Bronchial epithelial cell (primary cell): ENCODE results near the gene TTF2. TPM values are rescaled to one million over a fixed set of nuclear protein-coding genes. Genes with fewer than 3 reads are reported as not detected.
A peak's percentile ranks its signal among the peaks of the same experiment; 100 is the strongest.
"Not testable (repeated sequence)": the region's sequence is repeated elsewhere in the genome, so short reads cannot be mapped to it uniquely, and the experiment has no call there.

ENCODE experiments used
- DNase-seq: peaks from one replicate; pipeline ENCODE4 v3.0.0-alpha.2; 2010; ENCODE audit warnings: low read depth
- FAIRE-seq: peaks from 2 replicates; lab custom pipeline; 2011; peaks lifted over from hg19 to GRCh38; lab: Jason Lieb, UNC
- H3K27me3 ChIP-seq: 2 replicates; pipeline ENCODE4 v1.5.1; 2011; ENCODE audit warnings: low read length; ENCODE audit not compliant: control insufficient read depth, insufficient read depth
- H3K36me3 ChIP-seq: 2 replicates; pipeline ENCODE4 v1.5.1; 2011; ENCODE audit warnings: low read length; ENCODE audit not compliant: control insufficient read depth, insufficient read depth
- H3K4me3 ChIP-seq: 2 replicates; pipeline ENCODE4 v1.5.1; 2011; ENCODE audit warnings: mild to moderate bottlenecking, low read depth, low read length, control low read depth
- CTCF ChIP-seq: IDR thresholded peaks from 2 replicates; pipeline ENCODE4 v1.5.1; 2011; ENCODE audit warnings: mild to moderate bottlenecking, moderate library complexity, low read length, control low read depth, inconsistent platforms; ENCODE audit not compliant: insufficient read depth, severe bottlenecking
- total RNA-seq: library from RNA; depleted of rRNA; stranded (reverse); fragments of >200 nt; gene quantifications from 2 replicates; pipeline ENCODE4 v1.2.1, GENCODE V29; 2014

The TTF2 gene
- total RNA-seq, 1 donor from 2014 or later = 10.8 TPM

GRCh38 chr1:117146575-117147340, 86.6 kb downstream of the TTF2 start:
- FAIRE-seq = no peak
- no peak for TF ChIP-seq CTCF
- H3K4me3 ChIP-seq = no peak overlapping the region
- peak; percentile 63 for DNase-seq
- H3K27me3 ChIP-seq = no peaks in the 10 kb centered on the region
- no peaks in the 10 kb centered on the region for H3K36me3 ChIP-seq

GRCh38 chr1:117147341-117147831, 87.3 kb downstream of the TTF2 start:
- H3K36me3 ChIP-seq = no peaks in the 10 kb centered on the region
- H3K4me3 ChIP-seq = no peak overlapping the region
- no peak for FAIRE-seq
- no peak for TF ChIP-seq CTCF
- H3K27me3 ChIP-seq = no peaks in the 10 kb centered on the region
- DNase-seq = no peak

GRCh38 chr1:117147856-117148588, 87.9 kb downstream of the TTF2 start:
- no peaks in the 10 kb centered on the region for H3K27me3 ChIP-seq
- TF ChIP-seq CTCF = no peak
- H3K4me3 ChIP-seq = no peak overlapping the region
- H3K36me3 ChIP-seq = no peaks in the 10 kb centered on the region
- FAIRE-seq = no peak
- peak; percentile 82 for DNase-seq

GRCh38 chr1:117150316-117150715, 90.2 kb downstream of the TTF2 start:
- Histone ChIP-seq H3K4me3 (no peak overlapping the region), H3K27me3 (no peaks in the 10 kb centered on the region), H3K36me3 (no peaks in the 10 kb centered on the region)
- DNase-seq = no peak
- no peak for FAIRE-seq
- no peak for TF ChIP-seq CTCF

GRCh38 chr1:117151305-117151704, 91.2 kb downstream of the TTF2 start:
- FAIRE-seq = not testable (repeated sequence)

More at GRCh38 chr1:117151305-117151704, 91.2 kb downstream of the TTF2 start:
- DNase-seq, H3K4me3 ChIP-seq, H3K27me3 ChIP-seq, H3K36me3 ChIP-seq: not testable (repeated sequence)

Other genes with a start within 250 kb of the TTF2 start
- gene PTGFRN, start 150.4 kb upstream of the TTF2 start, total RNA-seq = 89.2 and 117 TPM in 2 replicates
- gene CD101, start 58.6 kb upstream of the TTF2 start, total RNA-seq = 0.53 and 0.90 TPM in 2 replicates
- gene TRIM45, start 61.4 kb downstream of the TTF2 start, total RNA-seq = 2.6 and 2.9 TPM in 2 replicates
- 0.26 and 0.90 TPM in 2 replicates for gene VTCN1, start 150.6 kb downstream of the TTF2 start, total RNA-seq